SU-DHL-6 (cell line): Measurements from ENCODE around the gene CAMK4.

Experiments used
- H2AFZ ChIP-seq: fragments of 200-600 bp; sonication (generic); 2 replicates; pipeline ENCODE4 v1.6.1; 2014; ENCODE audit warnings: low read depth, mild to moderate bottlenecking, moderate library complexity, mixed read lengths, antibody characterized with exemption, low read length; ENCODE audit not compliant: severe bottlenecking
- H3F3A ChIP-seq: fragments of 200-600 bp; shearing (Covaris generic); 2 replicates; pipeline ENCODE4 v1.6.0; 2016; ENCODE audit warnings: antibody characterized with exemption, mild to moderate bottlenecking; ENCODE audit not compliant: insufficient read depth
- H3K27ac ChIP-seq: fragments of 200-600 bp; sonication (generic); 2 replicates; pipeline ENCODE4 v1.5.1; 2016; ENCODE audit warnings: low read depth, mild to moderate bottlenecking, low read length, moderate library complexity, mixed read lengths
- H3K27me3 ChIP-seq: fragments of 200-600 bp; sonication (generic), shearing (Covaris generic); 2 replicates; pipeline ENCODE4 v1.6.0; 2014; ENCODE audit warnings: mild to moderate bottlenecking, low read length
- H3K36me3 ChIP-seq: fragments of 200-600 bp; sonication (generic); 2 replicates; pipeline ENCODE4 v1.6.1; 2014; ENCODE audit warnings: mild to moderate bottlenecking, low read length, mixed read lengths
- H3K4me2 ChIP-seq: fragments of 300-600, 200-600 bp; shearing (Covaris generic), sonication (generic); 2 replicates; pipeline ENCODE4 v1.6.0; 2014; ENCODE audit warnings: low read length, low read depth, mild to moderate bottlenecking; ENCODE audit not compliant: poor library complexity, severe bottlenecking
- H3K4me3 ChIP-seq: fragments of 200-600 bp; sonication (generic); 2 replicates; pipeline ENCODE4 v1.5.1; 2014; ENCODE audit warnings: antibody characterized with exemption, low read length, mild to moderate bottlenecking, mixed read lengths; ENCODE audit not compliant: insufficient read depth, poor library complexity, severe bottlenecking
- H3K79me2 ChIP-seq: fragments of 200-600 bp; sonication (generic); 2 replicates; pipeline ENCODE4 v1.6.1; 2014; ENCODE audit warnings: mild to moderate bottlenecking, low read length, moderate library complexity; ENCODE audit not compliant: insufficient read depth
- H3K9ac ChIP-seq: fragments of 200-600 bp; sonication (generic); 2 replicates; pipeline ENCODE4 v1.7.0; 2014; ENCODE audit warnings: mild to moderate bottlenecking, low read length
- H3K9me2 ChIP-seq: fragments of 200-600 bp; sonication (generic); replicated peaks from 2 replicates; pipeline ENCODE4 v1.6.1; 2014; ENCODE audit warnings: low read length; ENCODE audit not compliant: insufficient read depth
- H3K9me3 ChIP-seq: fragments of 200-600 bp; sonication (generic); 2 replicates; pipeline ENCODE4 v1.6.1; 2014; ENCODE audit warnings: low read length, mixed read lengths; ENCODE audit not compliant: insufficient read depth
- H4K20me1 ChIP-seq: fragments of 200-600 bp; sonication (generic); 2 replicates; pipeline ENCODE4 v1.6.1; 2014; ENCODE audit warnings: low read depth, mild to moderate bottlenecking, antibody characterized with exemption, low read length, moderate library complexity, mixed read lengths
- CTCF ChIP-seq: fragments of 200-600 bp; sonication (generic); IDR thresholded peaks from one replicate; pipeline ENCODE4 v1.5.1; 2017; ENCODE audit warnings: antibody characterized with exemption, mild to moderate bottlenecking, low read length, moderate library complexity; ENCODE audit not compliant: insufficient read depth, poor library complexity, severe bottlenecking
- EZH2phosphoT487 ChIP-seq: fragments of 200-600 bp; sonication (generic), shearing (Covaris generic); conservative IDR thresholded peaks from 2 replicates; pipeline ENCODE4 v1.6.1; 2018; ENCODE audit warnings: mild to moderate bottlenecking, antibody characterized with exemption, low read length, moderate library complexity, mixed read lengths

Gene CAMK4

GRCh38 chr5:111495159-111495558 lies 271.0 kb downstream of the CAMK4 start:
- H3K9me2 ChIP-seq: no peaks in the 10 kb centered on the region
- H3K9ac ChIP-seq: no peak overlapping the region
- peaks cover 37% of the 10 kb centered on the region for H3K36me3 ChIP-seq
- H3K4me2 ChIP-seq: no peak overlapping the region
- H3K79me2 ChIP-seq: no peaks in the 10 kb centered on the region
- no peak overlapping the region for H2AFZ ChIP-seq
- no peak overlapping the region; the same call in 1 of the 2 replicates for H3K27ac ChIP-seq
- H3K4me3 ChIP-seq: no peak overlapping the region
- peaks cover 6% of the 10 kb centered on the region; the same call in 1 of the 2 replicates for H3F3A ChIP-seq
- no peak for TF ChIP-seq CTCF
- TF ChIP-seq EZH2phosphoT487: no peak
- H3K9me3 ChIP-seq: no peaks in the 10 kb centered on the region
- H4K20me1 ChIP-seq: no peaks in the 10 kb centered on the region
- H3K27me3 ChIP-seq: no peaks in the 10 kb centered on the region

- Histone ChIP-seq H3K36me3 (peaks cover 49% of the 10 kb centered on the region), H3K9ac (no peak overlapping the region), H3K4me3 (no peak overlapping the region), H3F3A (peaks cover 6% of the 10 kb centered on the region; the same call in 1 of the 2 replicates), H3K27me3 (no peaks in the 10 kb centered on the region), H2AFZ (no peak overlapping the region), H3K79me2 (0 out of 2 replicates have a peak, but pooled peaks cover 4% of the 10 kb centered on the region), H3K27ac (no peak overlapping the region), H3K9me2 (no peaks in the 10 kb centered on the region), H4K20me1 (no peaks in the 10 kb centered on the region), H3K9me3 (no peaks in the 10 kb centered on the region), H3K4me2 (no peak overlapping the region)
- no peak for TF ChIP-seq CTCF
- no peak for TF ChIP-seq EZH2phosphoT487
Observed at GRCh38 chr5:111498346-111498745, 274.2 kb downstream of the CAMK4 start.

DNA sequence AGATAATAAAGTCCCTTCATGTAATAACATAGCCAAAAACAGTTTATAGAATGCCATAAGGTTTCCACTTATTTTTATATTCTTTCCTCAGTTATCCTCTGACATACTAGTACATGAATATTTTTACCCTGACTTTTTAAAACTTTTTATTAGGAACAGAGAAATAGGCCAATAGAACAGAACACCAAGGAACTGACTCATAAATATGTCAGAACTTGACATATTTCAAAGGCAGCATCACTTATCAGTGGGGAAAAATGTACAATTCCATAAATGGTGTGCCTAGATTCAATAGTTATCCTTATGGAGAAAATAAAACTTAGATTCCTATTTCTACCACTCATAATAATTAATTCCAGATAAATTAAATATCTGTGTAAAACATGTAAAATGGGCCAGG lies 278.8 kb downstream of the CAMK4 start:
- H3F3A ChIP-seq: peaks cover 5% of the 10 kb centered on the region; the same call in 1 of the 2 replicates
- H2AFZ ChIP-seq: no peak overlapping the region
- peaks cover 43% of the 10 kb centered on the region for H3K79me2 ChIP-seq
- H3K4me3 ChIP-seq: no peak overlapping the region
- no peak overlapping the region for H3K9ac ChIP-seq
- no peak for TF ChIP-seq EZH2phosphoT487
- no peak for TF ChIP-seq CTCF
- H3K27me3 ChIP-seq: no peaks in the 10 kb centered on the region
- H3K4me2 ChIP-seq: no peak overlapping the region
- H3K27ac ChIP-seq: no peak overlapping the region
- H4K20me1 ChIP-seq: peaks cover 13% of the 10 kb centered on the region; the same call in 1 of the 2 replicates
- H3K9me3 ChIP-seq: no peaks in the 10 kb centered on the region
- no peaks in the 10 kb centered on the region for H3K9me2 ChIP-seq
- peaks cover 50% of the 10 kb centered on the region for H3K36me3 ChIP-seq

DNA sequence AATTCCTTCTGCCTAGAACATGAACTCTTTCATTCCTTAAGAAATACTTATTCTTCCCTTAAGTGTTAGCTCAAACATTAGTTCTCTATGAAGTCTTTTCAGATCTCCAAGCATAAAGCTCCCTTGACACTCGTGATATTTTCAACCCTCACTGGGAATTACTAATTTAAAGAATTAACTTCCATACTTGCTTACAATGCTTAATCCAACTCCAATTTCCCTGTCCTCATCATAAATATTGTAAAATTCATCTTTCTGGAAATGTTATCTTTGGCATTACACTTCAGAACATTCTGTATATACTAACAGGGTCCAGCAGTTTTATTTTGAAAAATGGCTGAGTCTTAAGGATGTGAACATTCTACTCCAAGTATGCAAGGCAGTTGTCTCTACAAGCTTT lies 280.9 kb downstream of the CAMK4 start:
- Histone ChIP-seq H3K9me3 (no peaks in the 10 kb centered on the region), H3K4me2 (no peak overlapping the region), H4K20me1 (peaks cover 24% of the 10 kb centered on the region), H3F3A (peaks cover 5% of the 10 kb centered on the region; the same call in 1 of the 2 replicates), H2AFZ (no peak overlapping the region), H3K9ac (no peak overlapping the region), H3K4me3 (no peak overlapping the region), H3K9me2 (no peaks in the 10 kb centered on the region), H3K27me3 (no peaks in the 10 kb centered on the region), H3K27ac (no peak overlapping the region), H3K36me3 (peaks cover 31% of the 10 kb centered on the region), H3K79me2 (peaks cover 65% of the 10 kb centered on the region)
- TF ChIP-seq CTCF (no peak), EZH2phosphoT487 (no peak)
